Osteoblast (primary cell): ENCODE data around the gene EYS. TPM values are rescaled to one million over a fixed set of nuclear protein-coding genes. Genes with fewer than 3 reads are reported as not detected.

Experiments
- DNase-seq: peaks from one replicate; pipeline ENCODE4 v3.0.0; 2011; ENCODE audit warnings: low spot score, mixed read lengths; ENCODE audit not compliant: insufficient read length; ENCODE audit errors: missing footprints
- H2AFZ ChIP-seq: 2 replicates; pipeline ENCODE4 v1.6.0; 2011; ENCODE audit warnings: mild to moderate bottlenecking, low read length
- H3K27ac ChIP-seq: 2 replicates; pipeline ENCODE4 v1.5.1; 2011; ENCODE audit warnings: mild to moderate bottlenecking, low read depth, low read length, moderate library complexity
- H3K27me3 ChIP-seq: 2 replicates; pipeline ENCODE4 v1.6.0; 2012; ENCODE audit warnings: mild to moderate bottlenecking, control low read depth, inconsistent platforms, low read length, moderate library complexity; ENCODE audit not compliant: insufficient read depth
- H3K36me3 ChIP-seq: 2 replicates; pipeline ENCODE4 v1.5.1; 2011; ENCODE audit warnings: mild to moderate bottlenecking, low read length, control low read depth, moderate library complexity; ENCODE audit not compliant: insufficient read depth
- H3K4me1 ChIP-seq: 2 replicates; pipeline ENCODE4 v1.5.1; 2011; ENCODE audit warnings: mild to moderate bottlenecking, low read length, control low read depth, moderate library complexity; ENCODE audit not compliant: insufficient read depth
- H3K4me2 ChIP-seq: 2 replicates; pipeline ENCODE4 v1.6.0; 2011; ENCODE audit warnings: mild to moderate bottlenecking, low read length; ENCODE audit not compliant: insufficient read depth
- H3K4me3 ChIP-seq: fragments of 200-600 bp; sonication (generic); 3 replicates; pipeline ENCODE4 v1.5.1; 2012; ENCODE audit warnings: mild to moderate bottlenecking, low read length, inconsistent platforms; ENCODE audit not compliant: insufficient read depth
- H3K79me2 ChIP-seq: 2 replicates; pipeline ENCODE4 v1.6.0; 2012; ENCODE audit warnings: mild to moderate bottlenecking, low read length, control low read depth, inconsistent platforms; ENCODE audit not compliant: insufficient read depth
- H3K9me3 ChIP-seq: 2 replicates; pipeline ENCODE4 v1.5.1; 2011; ENCODE audit warnings: low read depth, low read length, control low read depth
- H4K20me1 ChIP-seq: 2 replicates; pipeline ENCODE4 v1.6.0; 2012; ENCODE audit warnings: mild to moderate bottlenecking, low read length, control low read depth; ENCODE audit not compliant: insufficient read depth
- CTCF ChIP-seq: IDR thresholded peaks from 2 replicates; pipeline ENCODE4 v1.5.1; 2011; ENCODE audit warnings: mild to moderate bottlenecking, low read depth, low read length, moderate library complexity; ENCODE audit errors: extremely low read depth
- total RNA-seq: library from RNA; depleted of rRNA; stranded (reverse); fragments of >200 nt; gene quantifications from 2 replicates; pipeline ENCODE4 v1.2.3, GENCODE V29; 2012

The EYS gene
- total RNA-seq, 1 donor, result under 0.01 TPM

DNA sequence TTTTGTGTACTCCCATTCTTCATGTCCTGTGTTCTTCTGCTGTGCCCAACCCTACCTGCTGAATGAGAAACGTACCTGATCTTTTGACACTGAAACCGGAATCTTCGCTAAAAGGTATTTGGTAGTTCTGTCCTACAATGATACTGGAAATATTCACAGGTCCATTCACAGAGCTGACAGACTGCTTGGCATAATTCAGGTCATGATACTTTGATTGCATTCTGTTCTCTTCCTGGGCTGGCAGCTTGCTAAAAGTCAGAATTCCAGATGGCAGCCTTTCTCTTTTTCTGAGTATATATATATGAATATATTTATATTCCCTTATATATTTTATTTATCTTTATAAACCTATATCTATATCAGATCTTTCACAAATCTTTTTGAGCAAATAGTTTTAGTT lies 1696.4 kb downstream of the EYS start:
- no peak overlapping the region for H3K4me3 ChIP-seq
- H4K20me1 ChIP-seq, result no peaks in the 10 kb centered on the region
- H3K4me1 ChIP-seq, result no peaks in the 10 kb centered on the region
- no peak overlapping the region for H2AFZ ChIP-seq
- H3K79me2 ChIP-seq, result no peaks in the 10 kb centered on the region
- DNase-seq, result no peak
- H3K27me3 ChIP-seq, result no peaks in the 10 kb centered on the region
- no peaks in the 10 kb centered on the region for H3K36me3 ChIP-seq
- H3K9me3 ChIP-seq, result no peaks in the 10 kb centered on the region
- no peak overlapping the region for H3K4me2 ChIP-seq
- TF ChIP-seq CTCF, result no peak
- H3K27ac ChIP-seq, result no peak overlapping the region

DNA sequence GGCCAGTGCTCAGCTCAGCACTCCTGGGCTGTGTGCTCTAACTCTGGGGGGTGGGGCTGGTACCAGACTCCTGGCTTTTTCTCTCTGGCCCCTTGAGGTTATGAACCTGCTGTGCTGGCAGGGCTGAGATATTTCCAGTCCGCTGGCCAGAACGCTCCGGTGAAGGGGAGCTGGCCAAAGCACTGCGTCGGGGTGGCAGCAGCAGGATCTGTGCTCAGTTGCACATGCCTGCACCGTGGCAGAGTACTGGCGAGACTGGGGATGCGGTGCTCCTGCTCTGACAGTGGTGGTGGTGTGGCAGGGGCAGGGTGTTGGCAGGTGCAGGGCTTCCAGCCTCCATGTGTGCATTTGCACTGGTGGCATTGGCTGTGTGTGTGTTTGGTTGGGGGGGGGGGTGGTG lies 1697.0 kb downstream of the EYS start:
- Histone ChIP-seq H3K27me3 (no peaks in the 10 kb centered on the region), H3K27ac (no peak overlapping the region), H3K9me3 (no peaks in the 10 kb centered on the region), H4K20me1 (no peaks in the 10 kb centered on the region), H3K36me3 (no peaks in the 10 kb centered on the region), H3K4me1 (no peaks in the 10 kb centered on the region), H3K4me3 (no peak overlapping the region), H3K79me2 (no peaks in the 10 kb centered on the region), H3K4me2 (no peak overlapping the region), H2AFZ (no peak overlapping the region)
- no peak for DNase-seq
- no peak for TF ChIP-seq CTCF

DNA sequence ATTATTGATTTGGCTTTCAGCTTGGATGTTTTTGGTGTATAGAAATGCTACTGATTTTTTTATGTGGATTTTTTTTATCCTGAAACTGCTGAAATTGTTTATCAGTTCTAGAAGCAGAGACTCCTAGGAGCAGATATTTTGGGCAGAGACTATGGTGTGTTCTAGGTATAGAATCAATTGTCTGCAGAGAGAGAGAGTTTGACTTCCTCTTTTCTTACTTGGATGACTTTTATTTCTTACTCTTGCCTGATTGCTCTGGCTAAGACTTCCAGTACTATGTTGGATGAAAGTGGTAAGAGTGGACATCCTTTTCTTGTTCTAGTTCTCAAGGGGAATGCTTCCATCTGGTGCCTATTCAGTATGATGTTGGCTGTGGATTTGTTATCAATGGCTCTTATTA lies 1700.8 kb downstream of the EYS start:
- Histone ChIP-seq H2AFZ (no peak overlapping the region), H3K9me3 (peaks cover 2% of the 10 kb centered on the region), H4K20me1 (no peaks in the 10 kb centered on the region), H3K79me2 (no peaks in the 10 kb centered on the region), H3K36me3 (no peaks in the 10 kb centered on the region), H3K4me3 (no peak overlapping the region), H3K27me3 (no peaks in the 10 kb centered on the region), H3K27ac (no peak overlapping the region), H3K4me2 (no peak overlapping the region), H3K4me1 (no peaks in the 10 kb centered on the region)
- no peak for TF ChIP-seq CTCF
- DNase-seq, result no peak

- no peak overlapping the region for H2AFZ ChIP-seq
- no peak for TF ChIP-seq CTCF
- no peaks in the 10 kb centered on the region for H3K36me3 ChIP-seq
- H3K9me3 ChIP-seq, result peaks cover 4% of the 10 kb centered on the region
- no peak overlapping the region for H3K4me3 ChIP-seq
- no peak overlapping the region for H3K27ac ChIP-seq
- no peak for DNase-seq
- H3K79me2 ChIP-seq, result no peaks in the 10 kb centered on the region
- H3K27me3 ChIP-seq, result no peaks in the 10 kb centered on the region
- H3K4me1 ChIP-seq, result no peaks in the 10 kb centered on the region
- no peak overlapping the region for H3K4me2 ChIP-seq
- H4K20me1 ChIP-seq, result no peaks in the 10 kb centered on the region
Measured at GRCh38 chr6:64000818-64001491, 1706.1 kb downstream of the EYS start.
